Left renal pelvis (tissue), 4 donors: ENCODE results near the gene CES2. TPM values are rescaled to one million over a fixed set of nuclear protein-coding genes. Genes with fewer than 3 reads are reported as not detected.
"Not testable (repeated sequence)": the region's sequence is repeated elsewhere in the genome, so short reads cannot be mapped to it uniquely, and the experiment has no call there.

Experiments
- DNase-seq, 4 donors: peaks; one replicate each; pipeline ENCODE4 v3.0.0-alpha.2; 2013; ENCODE audit warnings: low read depth in 4 of 4, low spot score in 3 of 4
- polyA plus RNA-seq, 4 donors: library from polyadenylated mRNA; unstranded; fragments of 120-200 nt; gene quantifications; one replicate each; pipeline ENCODE4 v1.2.1, GENCODE V29; 2013; ENCODE audit not compliant: insufficient read length in 4 of 4

CES2 gene
- polyA plus RNA-seq, 4 donors, result 28.7 to 48.5 (median 36.1) TPM

DNA sequence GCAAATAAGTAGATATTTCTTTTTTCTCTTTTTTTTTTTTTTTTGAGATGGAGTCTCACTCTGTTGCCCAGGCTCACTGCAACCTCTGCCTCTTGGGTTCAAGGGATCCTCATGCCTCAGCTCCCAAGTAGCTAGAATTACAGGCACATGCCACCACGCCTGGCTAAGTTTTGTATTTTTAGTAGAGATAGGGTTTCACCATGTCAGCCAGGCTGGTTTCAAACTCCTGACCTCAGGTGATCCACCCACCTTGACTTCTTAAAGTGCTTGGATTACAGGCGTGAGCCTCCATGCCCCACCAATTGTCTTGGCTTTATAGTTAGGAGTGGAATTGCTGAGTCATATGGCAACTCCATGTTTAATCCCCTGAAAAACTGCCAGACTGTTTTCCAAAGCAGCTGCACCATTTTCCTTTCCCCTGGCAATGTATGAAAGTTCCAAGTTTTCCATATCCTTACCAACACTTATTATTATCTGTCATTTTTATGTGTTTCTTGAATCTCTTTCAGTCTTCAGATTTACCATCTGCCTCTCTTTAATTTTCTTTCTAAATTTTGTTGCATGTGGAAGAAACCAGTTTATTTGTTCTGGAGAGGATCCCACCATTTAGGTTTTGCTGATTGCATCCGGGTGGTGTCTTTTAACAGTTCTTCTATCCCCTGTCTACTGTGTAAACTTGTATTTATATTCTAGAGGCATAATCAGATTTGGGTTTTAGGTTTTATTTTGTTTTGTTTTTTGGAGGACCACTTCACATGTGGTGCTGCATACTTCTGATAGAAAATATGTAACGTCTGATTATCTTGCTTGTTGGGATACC, 15.9 kb downstream of the CES2 start:
- no peak for DNase-seq

DNA sequence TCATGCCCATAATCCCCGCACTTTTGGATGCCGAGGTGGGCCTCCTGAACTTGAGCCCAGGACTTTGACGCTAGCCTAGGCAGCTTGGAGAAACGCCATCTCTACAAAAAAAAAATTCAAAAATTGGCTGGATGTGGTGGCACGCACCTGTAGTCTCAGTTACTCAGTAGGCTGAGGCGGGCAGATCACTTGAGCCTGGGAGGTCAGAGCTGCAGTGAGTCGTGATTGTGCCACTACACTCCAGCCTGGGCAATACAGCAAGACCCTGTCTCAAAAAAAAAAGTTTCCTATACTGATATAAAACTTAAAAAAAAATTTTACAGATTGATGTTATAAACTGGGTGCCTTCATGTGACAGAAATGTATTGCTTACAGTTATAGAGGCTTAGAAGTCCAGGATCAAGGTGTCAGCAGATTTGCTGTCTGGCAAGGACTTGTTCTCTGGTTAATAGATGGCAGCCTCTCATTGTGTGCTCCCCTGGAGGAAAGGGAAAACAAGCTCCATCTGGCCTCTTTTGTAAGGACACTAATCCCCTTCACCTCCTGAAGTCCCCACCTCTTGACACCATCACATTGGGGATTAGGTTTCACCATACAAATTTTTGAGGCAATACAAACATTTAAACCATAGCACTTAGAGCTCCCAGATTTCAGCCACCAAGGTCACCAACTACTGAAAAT, 17.3 kb downstream of the CES2 start:
- DNase-seq, result no peak

DNA sequence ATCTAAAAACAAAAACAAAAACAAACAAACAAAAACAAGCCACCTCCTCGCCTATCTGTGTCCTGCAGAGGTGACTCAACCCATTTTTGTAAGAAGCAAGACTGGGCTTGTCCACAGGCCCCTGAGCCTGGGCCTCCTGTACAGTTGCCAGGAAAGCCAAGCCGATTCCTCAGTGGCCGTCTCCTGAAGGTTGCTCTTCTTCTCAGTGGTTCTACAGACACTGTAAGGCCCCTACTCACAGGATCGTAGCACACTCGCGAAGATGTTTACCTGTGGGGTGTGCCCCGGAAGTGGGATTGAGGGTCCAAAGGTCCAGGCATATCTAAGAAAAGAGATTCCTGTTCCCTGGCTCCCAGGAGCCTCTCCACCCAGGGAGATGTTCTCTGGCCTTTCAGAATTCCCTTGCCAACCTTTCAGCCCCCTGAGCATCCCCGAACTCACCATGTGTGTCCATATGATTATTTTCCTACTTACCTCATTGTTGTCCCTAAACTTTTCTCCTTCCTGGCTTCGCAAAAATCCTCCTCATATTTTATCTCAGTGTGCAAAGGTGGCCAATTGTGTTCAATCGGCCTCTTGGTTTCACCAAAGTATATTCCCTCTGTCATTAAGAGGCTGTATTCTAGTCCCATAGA, 18.3 kb downstream of the CES2 start:
- DNase-seq, result no peak

DNA sequence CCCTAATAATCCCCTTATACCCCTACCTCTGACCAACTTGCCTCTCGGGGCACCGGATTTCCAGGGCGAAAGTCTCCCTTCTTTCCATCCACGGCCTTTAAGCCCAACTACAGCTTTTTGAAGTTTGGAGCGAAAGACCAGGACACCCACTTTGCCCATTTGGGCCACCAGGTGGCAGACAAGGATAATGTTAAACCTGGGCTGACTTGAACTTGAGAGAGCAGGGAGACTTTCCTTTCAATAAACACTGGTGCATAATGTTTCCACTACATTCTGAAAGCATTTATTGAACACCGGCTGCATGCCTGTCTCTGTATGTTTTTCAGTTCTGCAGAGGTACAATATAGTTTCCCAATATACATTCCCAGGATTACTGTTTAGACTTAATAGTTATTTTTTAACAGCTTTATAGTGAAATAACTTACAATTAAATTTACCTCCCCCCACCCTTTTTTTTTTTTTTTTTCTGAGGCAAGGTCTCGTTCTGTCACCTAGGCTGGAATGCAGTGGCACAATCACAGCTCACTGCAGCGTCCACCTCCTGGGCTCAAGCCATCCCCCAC, 18.9 kb downstream of the CES2 start:
- no peak for DNase-seq

DNA sequence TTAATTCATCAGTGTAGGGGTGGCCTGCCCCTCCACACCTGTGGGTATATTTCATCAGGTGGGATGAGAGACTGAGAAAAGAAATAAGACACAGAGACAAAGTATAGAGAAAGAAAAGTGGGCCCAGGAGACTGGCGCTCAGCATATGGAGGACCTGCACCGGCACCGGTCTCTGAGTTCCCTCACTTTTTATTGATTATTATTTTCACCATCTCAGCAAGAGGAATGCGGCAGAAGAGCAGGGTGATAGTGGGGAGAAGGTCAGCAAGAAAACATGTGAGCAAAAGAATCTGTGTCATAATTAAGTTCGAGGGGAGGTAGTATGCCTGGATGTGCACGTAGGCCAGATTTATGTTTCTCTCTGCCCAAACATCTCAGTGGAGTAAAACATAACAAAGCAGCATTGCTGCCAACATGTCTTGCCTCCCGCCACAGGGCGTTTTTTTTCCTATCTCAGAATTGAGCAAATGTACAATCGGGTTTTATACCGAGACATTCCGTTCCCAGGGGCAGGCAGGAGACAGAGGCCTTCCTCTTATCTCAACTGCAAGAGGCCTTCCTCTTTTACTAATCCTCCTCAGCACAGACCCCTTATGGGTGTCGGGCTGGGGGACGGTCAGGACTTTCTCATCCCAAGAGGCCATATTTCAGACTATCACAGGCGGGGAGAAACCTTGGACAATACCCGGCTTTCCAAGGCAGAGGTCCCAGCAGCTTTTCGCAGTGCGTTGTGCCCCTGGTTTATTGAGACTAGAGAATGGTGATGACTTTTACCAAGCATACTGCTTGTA, 20.2 kb downstream of the CES2 start:
- not testable (repeated sequence) for DNase-seq

DNA sequence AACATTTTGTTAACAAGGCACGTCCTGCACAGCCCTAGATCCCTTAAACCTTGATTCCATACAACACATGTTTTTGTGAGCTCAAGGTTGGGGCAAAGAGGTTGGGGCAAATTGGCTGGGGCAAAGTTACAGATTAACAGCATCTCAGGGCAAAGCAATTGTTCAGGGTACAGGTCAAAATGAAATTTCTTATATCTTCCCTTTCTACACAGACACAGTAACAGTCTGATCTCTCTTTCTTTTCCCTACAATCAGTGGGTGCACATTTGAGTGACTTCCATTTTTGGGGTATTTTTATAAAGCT, 20.8 kb downstream of the CES2 start:
- not testable (repeated sequence) for DNase-seq

DNA sequence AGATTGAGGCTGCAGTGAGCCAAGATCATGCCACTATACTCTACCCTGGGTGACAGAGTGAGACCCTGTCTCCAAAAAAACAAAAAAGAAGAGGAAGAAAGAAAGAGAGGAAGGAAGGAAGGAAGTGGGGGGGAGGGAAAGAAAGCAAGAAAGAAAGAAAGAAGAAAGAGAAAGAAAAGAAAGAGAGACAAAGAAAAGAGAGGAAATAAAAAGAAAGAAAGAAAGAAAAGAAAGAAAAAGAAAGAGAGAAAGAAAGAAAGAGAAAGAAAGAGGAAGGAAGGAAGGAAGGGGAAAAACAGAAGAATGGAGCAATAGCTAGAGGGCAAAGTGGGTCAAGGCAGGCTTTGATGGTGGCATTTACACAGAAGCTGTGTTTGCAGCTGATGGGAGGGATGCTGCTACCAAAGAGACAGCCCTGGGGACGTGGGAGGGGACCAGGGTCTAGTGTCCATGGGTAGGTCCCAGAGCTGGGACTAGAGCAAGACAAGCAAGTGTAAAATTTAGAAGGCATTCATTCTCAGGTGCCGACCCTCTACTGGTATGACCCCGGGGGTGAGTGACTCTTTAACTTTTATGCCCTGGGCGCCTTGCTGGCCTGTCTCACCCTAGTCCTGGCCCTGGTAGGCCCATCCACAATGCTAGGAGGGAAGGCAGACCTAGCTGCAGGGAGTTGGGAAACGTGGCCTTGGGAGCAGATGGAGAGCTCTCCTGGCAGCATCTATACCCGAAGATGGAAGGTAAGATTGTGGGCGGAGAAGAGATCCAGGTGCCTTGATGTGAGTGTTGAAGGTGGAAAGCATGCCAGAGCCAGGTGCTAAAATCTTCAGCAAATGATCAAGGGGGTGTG, 23.8 kb downstream of the CES2 start:
- no peak for DNase-seq

DNA sequence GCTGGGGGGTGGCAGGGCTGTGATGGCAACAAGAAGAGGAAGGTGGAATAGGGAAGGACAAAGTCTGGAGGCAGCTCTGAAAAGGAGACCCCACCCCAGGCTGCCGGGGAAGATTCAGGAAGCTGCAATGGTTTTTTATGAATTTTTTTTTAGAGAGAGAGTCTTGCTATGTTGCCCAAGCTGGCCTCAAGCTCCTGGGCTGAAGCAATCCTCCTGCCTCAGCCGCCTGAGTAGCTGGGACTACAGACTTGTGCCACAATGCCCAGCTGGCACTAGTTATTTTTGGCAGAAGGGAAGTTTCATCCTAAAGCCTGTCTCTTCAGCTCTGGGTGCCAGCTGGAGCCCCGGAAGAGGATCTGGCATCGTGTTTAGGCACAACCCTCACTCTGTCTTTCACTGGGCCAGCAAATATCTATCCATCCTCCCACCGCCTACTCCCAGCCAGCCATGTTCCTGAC, 24.4 kb downstream of the CES2 start:
- no peak for DNase-seq

DNA sequence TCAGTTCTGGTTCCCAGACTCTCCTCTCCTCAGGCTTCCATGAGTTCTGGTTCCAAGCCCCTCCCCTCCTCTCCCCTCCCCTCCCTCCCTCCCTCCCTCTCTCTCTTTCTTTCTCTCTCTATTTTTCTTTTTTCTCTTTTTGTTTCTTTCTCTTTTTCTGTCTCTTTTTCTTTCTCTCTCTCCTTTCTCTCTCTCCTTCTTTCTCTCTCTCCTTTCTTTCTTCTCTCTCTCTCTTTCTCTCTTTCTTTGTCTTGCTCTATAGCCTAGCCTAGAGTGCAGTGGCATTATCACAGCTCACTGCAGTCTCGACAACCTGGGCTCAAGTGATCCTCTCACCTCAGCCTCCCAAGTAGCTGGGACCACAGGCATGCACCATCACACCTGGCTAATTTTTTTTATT, 25.0 kb downstream of the CES2 start:
- DNase-seq, result no peak

DNA sequence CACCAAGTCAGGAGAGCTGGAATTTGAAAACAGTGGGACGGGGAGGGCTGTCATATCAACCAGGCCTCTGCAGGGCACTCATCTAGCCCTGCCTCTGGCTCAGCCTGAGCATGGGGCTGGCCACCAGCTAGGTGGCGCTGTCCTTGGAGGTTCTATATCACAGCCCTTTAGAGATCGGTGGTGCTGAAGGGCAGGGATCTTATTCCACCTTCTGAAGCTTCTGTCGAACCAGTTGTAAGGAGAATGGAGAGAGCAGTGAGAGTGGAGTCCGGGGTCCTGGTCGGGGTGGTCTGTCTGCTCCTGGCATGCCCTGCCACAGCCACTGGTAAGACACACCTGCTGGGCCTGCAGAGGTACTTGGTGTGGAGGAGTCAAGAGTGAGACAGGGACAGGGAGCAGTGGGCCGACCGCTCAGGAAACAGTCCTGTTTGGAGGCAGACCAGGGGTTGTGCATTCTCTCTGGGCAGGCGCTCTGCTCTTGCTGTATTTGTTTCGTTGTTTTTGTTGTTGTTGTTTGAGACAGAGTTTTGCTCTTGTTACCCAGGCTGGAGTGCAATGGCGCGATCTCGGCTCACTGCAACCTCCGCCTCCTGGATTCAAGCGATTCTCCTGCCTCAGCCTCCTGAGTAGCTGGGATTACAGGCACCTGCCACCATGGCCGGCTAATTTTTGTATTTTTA, 25.9 kb downstream of the CES2 start, which contains the start of gene CES3:
TSS of gene CES3 (plus strand) at position 202 of the 680 bp plus-strand sequence. CDS start at position 244, 42 bp downstream.
- peak in 1 of 4 donors; percentile 48 for DNase-seq

DNA sequence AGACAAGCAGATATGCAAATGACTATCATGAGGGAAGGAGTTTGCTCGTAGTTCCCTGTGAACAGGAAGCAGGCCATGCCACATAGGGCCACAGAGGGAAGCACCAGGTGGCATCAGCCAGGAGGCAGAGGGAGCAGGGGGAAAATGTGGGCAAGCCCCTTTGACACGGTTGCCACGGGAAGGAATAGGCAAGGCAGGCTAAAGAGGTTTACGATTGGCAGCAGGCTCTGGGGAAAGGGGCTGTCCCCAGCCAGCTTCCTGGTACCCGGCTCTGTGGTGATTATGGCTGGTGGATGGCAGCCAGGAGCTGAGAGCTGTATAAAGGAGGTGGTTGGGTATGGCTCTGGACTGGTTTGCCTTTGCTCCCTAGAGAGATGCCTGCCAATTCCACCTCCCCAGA, 26.6 kb downstream of the CES2 start:
- no peak for DNase-seq

DNA sequence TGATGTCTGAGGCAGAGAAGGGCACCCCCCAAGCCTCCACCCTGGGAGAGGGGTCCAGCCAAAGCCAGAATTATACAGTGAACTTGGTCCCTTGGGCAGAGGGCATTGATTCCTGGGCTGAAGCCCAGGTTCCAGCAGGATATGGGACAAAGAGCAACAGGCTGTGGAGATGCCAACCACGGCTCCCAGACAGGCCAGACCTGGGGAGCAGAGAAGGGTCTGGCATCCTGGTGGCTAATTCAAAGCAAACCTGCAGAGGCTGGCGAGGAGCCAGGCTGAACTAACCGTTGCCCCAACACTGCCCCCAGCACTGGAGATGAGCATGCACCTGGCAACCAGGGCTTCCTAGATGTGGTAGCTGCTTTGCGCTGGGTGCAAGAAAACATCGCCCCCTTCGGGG, 28.7 kb downstream of the CES2 start:
- DNase-seq, result no peak

DNA sequence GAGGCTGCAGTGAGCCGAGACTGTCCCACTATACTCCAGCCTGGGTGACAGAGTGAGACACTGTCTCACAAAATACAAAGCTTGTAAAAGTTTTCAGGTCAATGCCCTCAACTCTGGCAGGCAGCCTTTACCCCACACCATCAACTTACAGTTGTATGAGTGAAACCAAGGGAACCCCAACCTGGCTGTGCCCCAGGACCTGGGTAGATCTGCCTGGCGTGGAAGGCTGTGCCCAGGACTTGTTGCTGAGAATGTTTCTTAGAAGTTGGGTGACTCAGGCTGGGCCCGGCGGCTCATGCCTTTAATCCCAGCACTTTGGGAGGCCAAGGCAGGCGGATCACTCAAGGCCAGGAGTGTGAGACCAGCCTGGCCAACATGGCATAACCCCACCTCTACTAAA, 33.5 kb downstream of the CES2 start:
- no peak for DNase-seq

DNA sequence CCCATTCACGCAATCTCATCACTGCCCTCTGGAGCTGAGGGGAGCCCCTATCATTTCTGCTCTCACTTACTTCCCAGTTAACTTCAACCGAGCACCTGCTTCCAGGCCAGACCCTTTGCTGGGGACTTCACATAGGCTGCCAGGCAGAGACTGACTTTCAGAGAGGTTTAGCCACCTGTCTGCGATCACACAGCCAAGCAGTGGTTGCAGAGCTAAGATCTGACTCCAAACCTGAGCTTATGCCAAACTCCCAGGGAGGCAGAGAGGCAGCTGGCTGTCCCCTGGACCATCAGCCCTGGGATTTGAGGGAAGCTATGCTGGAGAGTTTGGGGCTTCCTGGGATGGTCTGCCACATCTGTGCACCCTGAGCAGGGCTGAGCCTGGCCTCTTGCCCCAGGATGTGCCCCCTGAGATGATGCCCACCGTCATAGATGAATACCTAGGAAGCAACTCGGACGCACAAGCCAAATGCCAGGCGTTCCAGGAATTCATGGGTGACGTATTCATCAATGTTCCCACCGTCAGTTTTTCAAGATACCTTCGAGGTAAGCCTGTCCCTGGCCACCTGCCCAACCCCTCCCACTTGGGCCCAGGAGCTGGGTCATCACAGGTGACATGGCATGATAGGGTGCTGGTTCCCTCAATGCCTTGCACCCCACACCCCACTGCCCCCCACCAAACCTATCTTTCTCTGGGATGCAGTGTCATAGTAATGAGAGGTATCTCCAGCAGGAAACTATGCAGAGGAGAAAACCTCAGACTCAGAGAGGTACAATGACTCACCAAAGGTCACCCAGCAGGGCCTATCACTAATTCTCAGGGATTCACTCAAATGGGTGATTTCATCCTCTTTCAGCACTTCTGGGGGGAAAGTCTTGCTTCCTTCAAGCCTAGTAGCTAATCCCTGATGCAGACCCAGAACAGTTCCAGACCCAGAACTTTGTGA, 35.7 kb downstream of the CES2 start:
- no peak for DNase-seq

DNA sequence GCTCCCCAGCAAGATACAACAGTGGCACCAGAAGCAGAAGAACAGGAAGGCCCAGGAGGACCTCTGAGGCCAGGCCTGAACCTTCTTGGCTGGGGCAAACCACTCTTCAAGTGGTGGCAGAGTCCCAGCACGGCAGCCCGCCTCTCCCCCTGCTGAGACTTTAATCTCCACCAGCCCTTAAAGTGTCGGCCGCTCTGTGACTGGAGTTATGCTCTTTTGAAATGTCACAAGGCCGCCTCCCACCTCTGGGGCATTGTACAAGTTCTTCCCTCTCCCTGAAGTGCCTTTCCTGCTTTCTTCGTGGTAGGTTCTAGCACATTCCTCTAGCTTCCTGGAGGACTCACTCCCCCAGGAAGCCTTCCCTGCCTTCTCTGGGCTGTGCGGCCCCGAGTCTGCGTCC, 37.7 kb downstream of the CES2 start:
- no peak for DNase-seq

DNA sequence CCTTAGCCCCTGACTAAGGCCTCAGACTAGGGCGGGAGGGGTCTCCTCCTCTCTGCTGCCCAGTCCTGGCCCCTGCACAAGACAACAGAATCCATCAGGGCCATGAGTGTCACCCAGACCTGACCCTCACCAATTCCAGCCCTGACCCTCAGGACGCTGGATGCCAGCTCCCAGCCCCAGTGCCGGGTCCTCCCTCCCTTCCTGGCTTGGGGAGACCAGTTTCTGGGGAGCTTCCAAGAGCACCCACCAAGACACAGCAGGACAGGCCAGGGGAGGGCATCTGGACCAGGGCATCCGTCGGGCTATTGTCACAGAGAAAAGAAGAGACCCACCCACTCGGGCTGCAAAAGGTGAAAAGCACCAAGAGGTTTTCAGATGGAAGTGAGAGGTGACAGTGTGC, 38.4 kb downstream of the CES2 start:
- no peak for DNase-seq

DNA sequence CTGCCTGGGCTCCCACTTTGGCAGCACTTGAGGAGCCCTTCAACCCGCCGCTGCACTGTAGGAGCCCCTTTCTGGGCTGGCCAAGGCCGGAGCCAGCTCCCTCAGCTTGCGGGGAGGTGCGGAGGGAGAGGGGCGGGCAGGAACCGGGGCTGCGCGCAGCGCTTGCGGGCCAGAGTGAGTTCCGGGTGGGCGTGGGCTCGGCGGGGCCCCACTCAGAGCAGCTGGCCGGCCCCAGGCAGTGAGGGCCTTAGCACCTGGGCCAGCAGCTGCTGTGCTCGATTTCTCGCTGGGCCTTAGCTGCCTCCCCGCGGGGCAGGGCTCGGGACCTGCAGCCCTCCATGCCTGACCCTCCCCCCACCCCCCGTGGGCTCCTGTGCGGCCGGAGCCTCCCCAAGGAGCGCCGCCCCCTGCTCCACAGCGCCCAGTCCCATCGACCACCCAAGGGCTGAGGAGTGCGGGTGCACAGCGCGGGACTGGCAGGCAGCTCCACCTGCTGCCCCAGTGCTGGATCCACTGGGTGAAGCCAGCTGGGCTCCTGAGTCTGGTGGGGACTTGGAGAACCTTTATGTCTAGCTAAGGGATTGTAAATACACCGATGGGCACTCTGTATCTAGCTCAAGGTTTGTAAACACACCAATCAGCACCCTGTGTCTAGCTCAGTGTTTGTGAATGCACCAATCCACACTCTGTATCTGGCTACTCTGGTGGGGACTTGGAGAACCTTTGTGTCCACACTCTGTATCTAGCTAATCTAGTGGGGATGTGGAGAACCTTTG, 39.0 kb downstream of the CES2 start:
- DNase-seq, result not testable (repeated sequence)
